SK-N-SH treated with all-trans-retinoic acid at 6 μM for 48 hours (cell line): ENCODE results near the gene ARHGEF2.

Source experiments
- ATAC-seq: fragments of 200-7000 bp; cut with Tn5 transposase; 3 replicates; pipeline ENCODE4 v1.9.1; 2020; ENCODE audit warnings: mild to moderate bottlenecking, moderate library complexity
- ARNTL ChIP-seq: fragments of 450-650 bp; formaldehyde crosslinking; IDR thresholded peaks from 2 replicates; pipeline ENCODE4 v1.5.0; 2020; ENCODE audit warnings: low read depth, mild to moderate bottlenecking, moderate library complexity, borderline replicate concordance
- BACH2 ChIP-seq: fragments of 250-450 bp; sonication (Bioruptor Pico); IDR thresholded peaks from 2 replicates; pipeline ENCODE4 v1.9.0; 2021; ENCODE audit warnings: mild to moderate bottlenecking, borderline replicate concordance
- CSDC2 ChIP-seq: fragments of 250-450 bp; sonication (Bioruptor Pico); IDR thresholded peaks from 2 replicates; pipeline ENCODE4 v1.5.0; 2020; ENCODE audit warnings: mild to moderate bottlenecking, moderate library complexity
- ESRRG ChIP-seq: fragments of 250-450 bp; sonication (Bioruptor Pico); IDR thresholded peaks from 2 replicates; pipeline ENCODE4 v1.6.1; 2021; ENCODE audit warnings: mild to moderate bottlenecking
- GLIS3 ChIP-seq: fragments of 250-450 bp; sonication (Bioruptor Pico); IDR thresholded peaks from 2 replicates; pipeline ENCODE4 v1.5.0; 2020; ENCODE audit warnings: mild to moderate bottlenecking, moderate library complexity
- ISL1 ChIP-seq: fragments of 250-450 bp; sonication (Bioruptor Pico); IDR thresholded peaks from 2 replicates; pipeline ENCODE4 v2.1.2; 2022; ENCODE audit warnings: mild to moderate bottlenecking, moderate library complexity
- OSR1 ChIP-seq: fragments of 250-450 bp; sonication (Bioruptor Pico); IDR thresholded peaks from 2 replicates; pipeline ENCODE4 v1.8.0; 2022; ENCODE audit warnings: moderate library complexity, mild to moderate bottlenecking, inconsistent platforms
- POU6F1 ChIP-seq: fragments of 250-450 bp; sonication (Bioruptor Pico); IDR thresholded peaks from 2 replicates; pipeline ENCODE4 v1.8.0; 2021; ENCODE audit warnings: low read depth, mild to moderate bottlenecking, moderate library complexity, borderline replicate concordance
- PPARA ChIP-seq: fragments of 250-450 bp; sonication (Bioruptor Pico); IDR thresholded peaks from 2 replicates; pipeline ENCODE4 v1.5.0; 2020; ENCODE audit warnings: mild to moderate bottlenecking, borderline replicate concordance
- RARB ChIP-seq: fragments of 250-450 bp; sonication (Bioruptor Pico); IDR thresholded peaks from 2 replicates; pipeline ENCODE4 v1.8.0; 2021; ENCODE audit warnings: mild to moderate bottlenecking, moderate library complexity
- SNAI2 ChIP-seq: fragments of 250-450 bp; sonication (Bioruptor Pico); IDR thresholded peaks from 2 replicates; pipeline ENCODE4 v1.5.0; 2020; ENCODE audit warnings: mild to moderate bottlenecking, moderate library complexity
- TCF4 ChIP-seq: fragments of 250-450 bp; sonication (Bioruptor Pico); IDR thresholded peaks from 2 replicates; pipeline ENCODE4 v1.8.0; 2021; ENCODE audit warnings: mild to moderate bottlenecking, moderate library complexity, borderline replicate concordance
- TOX ChIP-seq: fragments of 250-450 bp; sonication (Bioruptor Pico); IDR thresholded peaks from 2 replicates; pipeline ENCODE4 v1.8.0; 2021; ENCODE audit warnings: mild to moderate bottlenecking, moderate library complexity, borderline replicate concordance
- TSHZ2 ChIP-seq: fragments of 250-450 bp; sonication (Bioruptor Pico); IDR thresholded peaks from 2 replicates; pipeline ENCODE4 v1.5.0; 2020; ENCODE audit warnings: mild to moderate bottlenecking, moderate library complexity
- ZC3H10 ChIP-seq: fragments of 250-450 bp; sonication (Bioruptor Pico); IDR thresholded peaks from 2 replicates; pipeline ENCODE4 v1.5.1; 2021; ENCODE audit warnings: mild to moderate bottlenecking, moderate library complexity
- ZFP3 ChIP-seq: fragments of 250-450 bp; sonication (Bioruptor Pico); IDR thresholded peaks from 2 replicates; pipeline ENCODE4 v1.5.0; 2020; ENCODE audit warnings: mild to moderate bottlenecking, moderate library complexity
- ZFP30 ChIP-seq: fragments of 450-650 bp; formaldehyde crosslinking; IDR thresholded peaks from 2 replicates; pipeline ENCODE4 v1.5.0; 2022; ENCODE audit warnings: mild to moderate bottlenecking, moderate library complexity
- ZNF565 ChIP-seq: fragments of 450-650 bp; formaldehyde crosslinking; conservative IDR thresholded peaks from 2 replicates; pipeline ENCODE4 v1.5.0; 2020; ENCODE audit warnings: low read depth, mild to moderate bottlenecking, moderate library complexity
- ZNF70 ChIP-seq: fragments of 450-650 bp; formaldehyde crosslinking; IDR thresholded peaks from 2 replicates; pipeline ENCODE4 v1.5.0; 2020; ENCODE audit warnings: mild to moderate bottlenecking, moderate library complexity
- ZNF8 ChIP-seq: fragments of 450-650 bp; formaldehyde crosslinking; IDR thresholded peaks from 2 replicates; pipeline ENCODE4 v1.5.0; 2020; ENCODE audit warnings: mild to moderate bottlenecking, moderate library complexity
- TF ChIP-seq, protein P1 (sequence below): fragments of 250-450 bp; sonication (Bioruptor Pico); IDR thresholded peaks from 2 replicates; pipeline ENCODE4 v1.5.1; 2021; ENCODE audit warnings: mild to moderate bottlenecking, moderate library complexity
- TF ChIP-seq, protein P2 (sequence below): fragments of 250-450 bp; sonication (Bioruptor Pico); IDR thresholded peaks from 2 replicates; pipeline ENCODE4 v1.8.0; 2020; ENCODE audit warnings: mild to moderate bottlenecking, moderate library complexity, borderline replicate concordance
- TF ChIP-seq, protein P3 (sequence below): fragments of 250-450 bp; sonication (Bioruptor Pico); IDR thresholded peaks from 2 replicates; pipeline ENCODE4 v1.5.1; 2020; ENCODE audit warnings: low read depth, mild to moderate bottlenecking, moderate library complexity

Gene ARHGEF2

GRCh38 chr1:156014829-156015228 is 36.5 kb upstream of the ARHGEF2 start:
- TF ChIP-seq ZNF70 (CRISPR knock-in tag) (no peak), OSR1 (CRISPR knock-in tag) (no peak), ZNF8 (CRISPR knock-in tag) (no peak), PPARA (CRISPR knock-in tag) (no peak), ZNF565 (CRISPR knock-in tag) (no peak), ZFP30 (no peak), ARNTL (CRISPR knock-in tag) (no peak), TCF4 (no peak), TSHZ2 (CRISPR knock-in tag) (no peak), SNAI2 (CRISPR knock-in tag) (no peak), ZFP3 (CRISPR knock-in tag) (no peak), ESRRG (no peak), GLIS3 (no peak), RARB (CRISPR knock-in tag) (no peak), ISL1 (CRISPR knock-in tag) (no peak), ZC3H10 (no peak), TOX (no peak)
- TF ChIP-seq, protein P1, sequence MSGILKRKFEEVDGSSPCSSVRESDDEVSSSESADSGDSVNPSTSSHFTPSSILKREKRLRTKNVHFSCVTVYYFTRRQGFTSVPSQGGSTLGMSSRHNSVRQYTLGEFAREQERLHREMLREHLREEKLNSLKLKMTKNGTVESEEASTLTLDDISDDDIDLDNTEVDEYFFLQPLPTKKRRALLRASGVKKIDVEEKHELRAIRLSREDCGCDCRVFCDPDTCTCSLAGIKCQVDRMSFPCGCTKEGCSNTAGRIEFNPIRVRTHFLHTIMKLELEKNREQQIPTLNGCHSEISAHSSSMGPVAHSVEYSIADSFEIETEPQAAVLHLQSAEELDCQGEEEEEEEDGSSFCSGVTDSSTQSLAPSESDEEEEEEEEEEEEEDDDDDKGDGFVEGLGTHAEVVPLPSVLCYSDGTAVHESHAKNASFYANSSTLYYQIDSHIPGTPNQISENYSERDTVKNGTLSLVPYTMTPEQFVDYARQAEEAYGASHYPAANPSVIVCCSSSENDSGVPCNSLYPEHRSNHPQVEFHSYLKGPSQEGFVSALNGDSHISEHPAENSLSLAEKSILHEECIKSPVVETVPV = no peak
- TF ChIP-seq, protein P2, sequence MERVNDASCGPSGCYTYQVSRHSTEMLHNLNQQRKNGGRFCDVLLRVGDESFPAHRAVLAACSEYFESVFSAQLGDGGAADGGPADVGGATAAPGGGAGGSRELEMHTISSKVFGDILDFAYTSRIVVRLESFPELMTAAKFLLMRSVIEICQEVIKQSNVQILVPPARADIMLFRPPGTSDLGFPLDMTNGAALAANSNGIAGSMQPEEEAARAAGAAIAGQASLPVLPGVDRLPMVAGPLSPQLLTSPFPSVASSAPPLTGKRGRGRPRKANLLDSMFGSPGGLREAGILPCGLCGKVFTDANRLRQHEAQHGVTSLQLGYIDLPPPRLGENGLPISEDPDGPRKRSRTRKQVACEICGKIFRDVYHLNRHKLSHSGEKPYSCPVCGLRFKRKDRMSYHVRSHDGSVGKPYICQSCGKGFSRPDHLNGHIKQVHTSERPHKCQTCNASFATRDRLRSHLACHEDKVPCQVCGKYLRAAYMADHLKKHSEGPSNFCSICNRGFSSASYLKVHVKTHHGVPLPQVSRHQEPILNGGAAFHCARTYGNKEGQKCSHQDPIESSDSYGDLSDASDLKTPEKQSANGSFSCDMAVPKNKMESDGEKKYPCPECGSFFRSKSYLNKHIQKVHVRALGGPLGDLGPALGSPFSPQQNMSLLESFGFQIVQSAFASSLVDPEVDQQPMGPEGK (CRISPR knock-in tag) = no peak
- TF ChIP-seq, all 23 proteins: peak for 0
- ATAC-seq = no peak

- ATAC-seq = no peak
- TF ChIP-seq ARNTL (CRISPR knock-in tag) (no peak), SNAI2 (CRISPR knock-in tag) (no peak), GLIS3 (no peak), CSDC2 (CRISPR knock-in tag) (no peak), BACH2 (CRISPR knock-in tag) (no peak), ZFP3 (CRISPR knock-in tag) (no peak), TCF4 (no peak), TOX (no peak), ZC3H10 (no peak), ESRRG (no peak), OSR1 (CRISPR knock-in tag) (no peak), POU6F1 (CRISPR knock-in tag) (no peak), ZNF565 (CRISPR knock-in tag) (no peak), PPARA (CRISPR knock-in tag) (no peak)
- TF ChIP-seq, protein P2 (CRISPR knock-in tag) = no peak
- TF ChIP-seq, protein P3, sequence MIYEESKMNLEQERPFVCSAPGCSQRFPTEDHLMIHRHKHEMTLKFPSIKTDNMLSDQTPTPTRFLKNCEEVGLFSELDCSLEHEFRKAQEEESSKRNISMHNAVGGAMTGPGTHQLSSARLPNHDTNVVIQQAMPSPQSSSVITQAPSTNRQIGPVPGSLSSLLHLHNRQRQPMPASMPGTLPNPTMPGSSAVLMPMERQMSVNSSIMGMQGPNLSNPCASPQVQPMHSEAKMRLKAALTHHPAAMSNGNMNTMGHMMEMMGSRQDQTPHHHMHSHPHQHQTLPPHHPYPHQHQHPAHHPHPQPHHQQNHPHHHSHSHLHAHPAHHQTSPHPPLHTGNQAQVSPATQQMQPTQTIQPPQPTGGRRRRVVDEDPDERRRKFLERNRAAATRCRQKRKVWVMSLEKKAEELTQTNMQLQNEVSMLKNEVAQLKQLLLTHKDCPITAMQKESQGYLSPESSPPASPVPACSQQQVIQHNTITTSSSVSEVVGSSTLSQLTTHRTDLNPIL = no peak
These were observed 33.9 kb upstream of the ARHGEF2 start for GRCh38 chr1:156012051-156012817.
